Fibroblast of lung (primary cell): ENCODE results near the gene AOC1. TPM values are rescaled to one million over a fixed set of nuclear protein-coding genes. Genes with fewer than 3 reads are reported as not detected.

Experiments
- DNase-seq, 2 donors: peaks; one replicate each; pipeline versions ENCODE4 v3.0.0 to v3.0.0-alpha.2; 2010; ENCODE audit warnings: low read depth in 2 of 2
- H2AFZ ChIP-seq: 2 replicates; pipeline ENCODE4 v1.5.1; 2012; ENCODE audit warnings: low read length, control low read depth, inconsistent platforms
- H3K27ac ChIP-seq: 2 replicates; pipeline ENCODE4 v1.5.1; 2011; ENCODE audit warnings: low read length, control low read depth; ENCODE audit not compliant: insufficient read depth
- H3K27me3 ChIP-seq: 2 replicates; pipeline ENCODE4 v1.5.1; 2011; ENCODE audit warnings: mild to moderate bottlenecking, low read length; ENCODE audit not compliant: control insufficient read depth, insufficient read depth
- H3K36me3 ChIP-seq: 2 replicates; pipeline ENCODE4 v1.5.1; 2011; ENCODE audit warnings: low read length; ENCODE audit not compliant: control insufficient read depth, insufficient read depth
- H3K4me1 ChIP-seq: 2 replicates; pipeline ENCODE4 v1.5.1; 2011; ENCODE audit warnings: low read length; ENCODE audit not compliant: control insufficient read depth, insufficient read depth; ENCODE audit errors: extremely low read depth
- H3K4me2 ChIP-seq: 2 replicates; pipeline ENCODE4 v1.5.1; 2011; ENCODE audit warnings: low read length, control low read depth; ENCODE audit not compliant: insufficient read depth; ENCODE audit errors: extremely low read depth
- H3K4me3 ChIP-seq, 4 experiments: fragments of 200-600 bp in 1 of 4; sonication (generic) in 1 of 4; replicated peaks in 1 of 4; 2 replicates each; pipeline ENCODE4 v1.5.1; 2011 to 2016; ENCODE audit warnings: low read length in 4 of 4, low read depth in 3 of 4, mild to moderate bottlenecking in 3 of 4, control low read depth in 2 of 4, inconsistent platforms in 1 of 4, mixed read lengths in 1 of 4; ENCODE audit not compliant: insufficient read depth in 1 of 4; ENCODE audit errors: control extremely low read depth in 1 of 4
- H3K79me2 ChIP-seq: 2 replicates; pipeline ENCODE4 v1.5.1; 2012; ENCODE audit warnings: mild to moderate bottlenecking, low read length, inconsistent platforms; ENCODE audit not compliant: control insufficient read depth, insufficient read depth
- H3K9ac ChIP-seq: 2 replicates; pipeline ENCODE4 v1.5.1; 2011; ENCODE audit warnings: mild to moderate bottlenecking, low read length, control low read depth; ENCODE audit not compliant: insufficient read depth
- H3K9me3 ChIP-seq: 2 replicates; pipeline ENCODE4 v1.5.1; 2012; ENCODE audit warnings: low read depth, low read length; ENCODE audit not compliant: control insufficient read depth, insufficient read depth
- H4K20me1 ChIP-seq: 2 replicates; pipeline ENCODE4 v1.5.1; 2011; ENCODE audit warnings: low read length; ENCODE audit not compliant: control insufficient read depth, insufficient read depth; ENCODE audit errors: extremely low read depth
- EZH2 ChIP-seq: IDR thresholded peaks from 2 replicates; pipeline ENCODE4 v1.5.1; 2012; ENCODE audit warnings: low read length, control low read depth, mild to moderate bottlenecking; ENCODE audit errors: missing control alignments
- polyA plus RNA-seq, 2 donors: library from polyadenylated mRNA; depleted of rRNA in 1 of 2; stranded (reverse) in 1 of 2; unstranded in 1 of 2; fragments of >200 nt; gene quantifications; 2 replicates each; pipeline ENCODE4 v1.2.1, GENCODE V29; 2011 to 2012; ENCODE audit warnings: missing spikeins in 1 of 2
- total RNA-seq: library from RNA; depleted of rRNA; stranded (reverse); fragments of >200 nt; gene quantifications from 2 replicates; pipeline ENCODE4 v1.2.1, GENCODE V29; 2014
- TF ChIP-seq, protein P1 (sequence below), 2 donors: IDR thresholded peaks in 1 of 2; conservative IDR thresholded peaks in 1 of 2; 1 replicate in 1 of 2; 2 replicates in 1 of 2; pipeline ENCODE4 v1.5.1; 2011 to 2012; ENCODE audit warnings: low read length in 2 of 2, control low read depth in 1 of 2, inconsistent platforms in 1 of 2, low read depth in 1 of 2, mild to moderate bottlenecking in 1 of 2

The AOC1 gene
- total and polyA plus RNA-seq, 2 donors (not counting 1 experiment from before 2014, with no cell fraction given) = not detected

DNA sequence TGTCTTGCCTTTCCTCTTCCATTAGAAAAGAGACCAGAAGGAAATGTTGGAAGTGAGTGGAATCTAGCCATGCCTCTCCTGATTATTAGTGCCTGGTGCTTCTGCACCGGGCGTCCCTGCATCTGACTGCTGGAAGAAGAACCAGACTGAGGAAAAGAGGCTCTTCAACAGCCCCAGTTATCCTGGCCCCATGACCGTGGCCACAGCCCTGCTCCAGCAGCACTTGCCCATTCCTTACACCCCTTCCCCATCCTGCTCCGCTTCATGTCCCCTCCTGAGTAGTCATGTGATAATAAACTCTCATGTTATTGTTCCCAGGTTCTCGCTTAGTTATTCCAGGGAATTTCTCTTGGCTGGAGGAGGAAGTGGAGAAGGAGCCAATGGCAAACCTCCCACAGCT, 47.5 kb upstream of the AOC1 start:
- H3K4me3 ChIP-seq = no peak overlapping the region
- H3K27me3 ChIP-seq = peaks cover 10% of the 10 kb centered on the region
- H3K9me3 ChIP-seq = no peaks in the 10 kb centered on the region
- no peak overlapping the region for H3K4me2 ChIP-seq
- no peak for DNase-seq
- H3K79me2 ChIP-seq = no peaks in the 10 kb centered on the region
- no peaks in the 10 kb centered on the region for H3K4me1 ChIP-seq
- no peaks in the 10 kb centered on the region for H4K20me1 ChIP-seq
- no peak overlapping the region for H3K9ac ChIP-seq
- TF ChIP-seq, protein P1, sequence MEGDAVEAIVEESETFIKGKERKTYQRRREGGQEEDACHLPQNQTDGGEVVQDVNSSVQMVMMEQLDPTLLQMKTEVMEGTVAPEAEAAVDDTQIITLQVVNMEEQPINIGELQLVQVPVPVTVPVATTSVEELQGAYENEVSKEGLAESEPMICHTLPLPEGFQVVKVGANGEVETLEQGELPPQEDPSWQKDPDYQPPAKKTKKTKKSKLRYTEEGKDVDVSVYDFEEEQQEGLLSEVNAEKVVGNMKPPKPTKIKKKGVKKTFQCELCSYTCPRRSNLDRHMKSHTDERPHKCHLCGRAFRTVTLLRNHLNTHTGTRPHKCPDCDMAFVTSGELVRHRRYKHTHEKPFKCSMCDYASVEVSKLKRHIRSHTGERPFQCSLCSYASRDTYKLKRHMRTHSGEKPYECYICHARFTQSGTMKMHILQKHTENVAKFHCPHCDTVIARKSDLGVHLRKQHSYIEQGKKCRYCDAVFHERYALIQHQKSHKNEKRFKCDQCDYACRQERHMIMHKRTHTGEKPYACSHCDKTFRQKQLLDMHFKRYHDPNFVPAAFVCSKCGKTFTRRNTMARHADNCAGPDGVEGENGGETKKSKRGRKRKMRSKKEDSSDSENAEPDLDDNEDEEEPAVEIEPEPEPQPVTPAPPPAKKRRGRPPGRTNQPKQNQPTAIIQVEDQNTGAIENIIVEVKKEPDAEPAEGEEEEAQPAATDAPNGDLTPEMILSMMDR (conservative IDR thresholded peaks at IDR 0.05 in 1 of 2, IDR thresholded peaks at IDR 0.05 in 1 of 2; ENCODE audit: low read depth in 1 of 2, low read length in 2 of 2) = no peak
- no peak for TF ChIP-seq EZH2
- no peak overlapping the region for H2AFZ ChIP-seq
- H3K36me3 ChIP-seq = no peaks in the 10 kb centered on the region
- no peak overlapping the region for H3K27ac ChIP-seq

DNA sequence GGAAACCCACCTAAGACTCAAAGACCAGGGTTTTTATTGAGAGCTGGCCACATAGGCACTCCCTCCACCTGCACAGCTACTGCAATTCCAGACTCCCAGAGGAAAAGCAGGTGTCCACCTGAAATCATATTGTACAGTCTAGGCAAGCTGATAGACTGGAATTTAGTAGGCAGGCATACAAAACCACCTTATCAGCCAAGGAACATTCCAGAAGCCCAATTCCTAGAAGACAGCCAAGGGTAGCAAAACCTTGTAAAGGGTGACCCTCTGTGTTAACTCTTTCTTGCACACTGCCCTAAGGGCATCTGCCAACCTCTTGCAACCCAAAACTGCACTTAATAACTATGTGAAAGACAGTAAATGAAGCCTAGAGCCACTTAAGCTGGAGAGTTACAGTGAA, 46.5 kb upstream of the AOC1 start:
- Histone ChIP-seq H3K36me3 (no peaks in the 10 kb centered on the region), H2AFZ (no peak overlapping the region), H3K4me3 (no peak overlapping the region), H3K27ac (no peak overlapping the region), H3K9ac (no peak overlapping the region), H4K20me1 (no peaks in the 10 kb centered on the region), H3K4me2 (no peak overlapping the region), H3K4me1 (no peaks in the 10 kb centered on the region), H3K79me2 (no peaks in the 10 kb centered on the region), H3K9me3 (no peaks in the 10 kb centered on the region), H3K27me3 (peaks cover 2% of the 10 kb centered on the region)
- DNase-seq = no peak
- TF ChIP-seq, protein P1 (conservative IDR thresholded peaks at IDR 0.05 in 1 of 2, IDR thresholded peaks at IDR 0.05 in 1 of 2; ENCODE audit: low read depth in 1 of 2, low read length in 2 of 2) = no peak
- no peak for TF ChIP-seq EZH2

DNA sequence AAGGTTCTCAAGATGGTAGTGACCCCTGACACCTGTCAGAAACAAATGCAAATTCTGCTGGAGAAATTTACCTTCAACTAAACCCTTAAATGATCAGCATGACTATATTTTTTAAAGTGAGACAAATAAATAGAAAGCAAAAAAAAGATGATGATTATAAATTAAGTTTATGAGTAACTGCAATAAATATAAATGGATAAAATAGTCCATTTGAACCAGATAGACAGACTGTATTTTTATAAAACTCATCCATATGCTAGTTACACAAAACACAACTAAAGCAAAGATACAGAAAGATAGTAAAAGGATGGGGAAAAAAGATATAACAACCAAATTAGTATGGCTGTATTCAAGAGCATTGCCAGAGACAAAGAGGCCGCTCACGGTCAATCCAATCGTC, 45.9 kb upstream of the AOC1 start:
- H4K20me1 ChIP-seq = no peaks in the 10 kb centered on the region
- no peaks in the 10 kb centered on the region for H3K36me3 ChIP-seq
- no peak overlapping the region for H3K4me2 ChIP-seq
- TF ChIP-seq, protein P1 (conservative IDR thresholded peaks at IDR 0.05 in 1 of 2, IDR thresholded peaks at IDR 0.05 in 1 of 2; ENCODE audit: low read depth in 1 of 2, low read length in 2 of 2) = no peak
- TF ChIP-seq EZH2 = no peak
- no peaks in the 10 kb centered on the region for H3K4me1 ChIP-seq
- no peak overlapping the region for H3K4me3 ChIP-seq
- no peak overlapping the region for H2AFZ ChIP-seq
- H3K27me3 ChIP-seq = no peaks in the 10 kb centered on the region
- no peaks in the 10 kb centered on the region for H3K9me3 ChIP-seq
- no peak overlapping the region for H3K9ac ChIP-seq
- DNase-seq = no peak
- H3K27ac ChIP-seq = no peak overlapping the region
- H3K79me2 ChIP-seq = no peaks in the 10 kb centered on the region
